T47D (cell line): Measurements from ENCODE around the gene FOSL1.

ENCODE experiments used
- DNase-seq, 2 experiments: peaks; one replicate each; pipeline versions ENCODE4 v3.0.0 to v3.0.0-alpha.2; 2011 to 2012; ENCODE audit warnings: low read depth in 1 of 2, low spot score in 1 of 2
- JUND ChIP-seq: IDR thresholded peaks from 2 replicates; pipeline ENCODE4 v1.6.1; 2012; ENCODE audit warnings: low read depth
- in situ Hi-C: cut with HindIII; loops from 2 replicates; pipeline ENCODE4 v1.10.0; 2016; ENCODE audit warnings: low sequenced_read_pairs, low pct_unique_long_range_greater_than_20kb

The FOSL1 gene

DNA sequence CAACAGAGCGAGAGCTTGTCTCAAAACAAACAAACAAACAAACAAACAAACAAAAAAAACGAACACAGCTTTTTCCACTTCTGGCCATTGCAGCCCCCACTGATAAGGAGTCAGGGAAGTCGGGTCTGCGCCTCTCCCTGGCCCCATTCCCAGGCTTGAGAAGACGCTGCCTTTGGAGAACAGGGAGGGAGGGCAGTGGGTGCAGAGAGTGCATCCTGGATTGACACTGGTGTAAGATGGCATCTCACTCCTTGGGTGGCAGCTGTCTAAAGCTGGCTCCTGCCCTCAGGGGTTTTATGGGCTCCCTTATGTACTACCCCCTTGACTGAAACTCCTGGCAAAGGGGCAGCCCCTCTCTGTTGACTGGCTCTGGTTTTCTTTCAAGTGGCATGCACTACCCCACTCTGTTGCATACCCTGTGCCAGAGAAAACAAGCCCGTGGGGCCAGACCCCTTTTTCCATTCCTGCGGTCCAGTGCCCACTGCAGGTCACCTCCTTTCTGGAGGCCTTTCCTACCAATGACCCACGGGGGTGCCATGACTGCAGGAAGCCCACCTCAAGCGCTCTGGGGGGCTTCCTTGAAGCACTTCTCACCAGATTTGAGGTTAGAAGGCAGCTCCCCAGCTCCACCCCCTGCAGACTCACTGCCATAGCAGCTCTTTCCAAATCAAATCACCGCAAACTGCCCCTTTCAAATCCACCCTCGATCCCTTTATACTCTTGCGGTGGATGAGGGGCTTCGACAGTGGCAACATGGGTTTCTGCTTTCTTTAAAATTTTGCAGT, 31.8 kb upstream of the FOSL1 start:
- TF ChIP-seq JUND = no peak
- no peak for DNase-seq
- in situ Hi-C loops = no loop called here

DNA sequence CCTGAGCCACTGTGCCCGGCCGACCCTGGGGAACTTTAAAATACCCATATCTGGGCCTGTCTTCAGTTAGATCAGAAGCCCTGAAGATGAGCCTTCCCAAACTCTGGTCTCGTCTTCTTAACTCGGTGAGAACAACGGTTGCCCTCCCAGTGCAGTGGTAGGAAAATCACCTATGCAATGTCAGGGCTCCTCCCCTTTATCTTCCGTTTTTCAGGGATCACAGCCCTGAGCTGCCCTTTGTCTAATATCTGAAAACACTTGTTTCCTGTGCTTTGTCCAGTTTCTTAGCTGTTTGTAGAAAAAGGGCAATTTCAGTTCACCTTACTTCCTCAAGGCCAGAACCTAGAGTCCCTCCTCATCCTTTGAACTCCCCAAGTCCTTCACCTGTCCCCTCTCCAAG, 28.5 kb upstream of the FOSL1 start:
- in situ Hi-C loops = no loop called here
- no peak for TF ChIP-seq JUND
- no peak for DNase-seq

DNA sequence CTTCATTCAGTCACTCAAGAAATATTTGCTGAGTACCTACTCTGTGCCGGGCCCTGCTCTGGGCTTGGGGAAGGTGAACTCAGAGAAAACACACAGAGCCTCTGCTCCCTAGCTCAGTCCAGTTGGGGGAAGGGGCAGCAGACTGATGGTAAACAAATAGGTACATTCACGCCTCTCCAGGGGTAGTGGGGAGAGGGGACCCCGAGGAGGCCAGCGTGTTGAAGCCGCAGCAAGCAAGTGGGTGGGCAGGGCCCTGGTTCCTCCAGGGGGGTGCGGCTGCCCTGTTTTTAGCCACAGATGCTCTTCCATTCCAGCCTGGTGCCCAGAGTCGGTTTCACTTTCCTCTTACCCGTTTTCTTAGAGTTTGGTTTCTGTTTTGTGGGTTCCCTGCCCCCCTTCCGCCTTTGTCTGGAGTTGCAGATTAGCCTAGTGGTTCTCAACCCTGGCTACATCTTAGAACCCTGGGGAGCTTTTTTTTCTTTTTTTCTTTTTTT, 27.8 kb upstream of the FOSL1 start:
- in situ Hi-C loops = no loop called here
- no peak for DNase-seq
- no peak for TF ChIP-seq JUND

DNA sequence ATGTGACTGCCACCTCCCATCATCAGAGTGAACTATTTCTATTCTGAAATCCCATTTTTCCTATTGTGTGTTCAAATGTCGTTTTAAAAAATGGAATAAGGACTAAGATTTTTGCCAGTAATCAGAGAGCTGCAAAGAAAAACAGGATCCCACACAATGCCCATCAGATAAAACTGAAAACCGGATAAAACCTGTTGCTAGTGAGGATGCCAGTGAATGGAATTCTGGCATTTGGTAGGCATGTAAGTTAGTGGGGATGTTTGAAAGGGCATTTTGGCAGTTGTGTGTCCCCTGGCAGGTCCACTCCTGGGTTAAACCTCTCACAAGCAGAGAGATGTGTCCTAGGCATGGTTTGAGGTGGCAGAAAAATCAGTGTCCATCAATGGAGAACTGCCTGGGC, 25.2 kb upstream of the FOSL1 start:
- in situ Hi-C loops = no loop called here
- peak; percentile 58 to 83 for DNase-seq
- TF ChIP-seq JUND = no peak

DNA sequence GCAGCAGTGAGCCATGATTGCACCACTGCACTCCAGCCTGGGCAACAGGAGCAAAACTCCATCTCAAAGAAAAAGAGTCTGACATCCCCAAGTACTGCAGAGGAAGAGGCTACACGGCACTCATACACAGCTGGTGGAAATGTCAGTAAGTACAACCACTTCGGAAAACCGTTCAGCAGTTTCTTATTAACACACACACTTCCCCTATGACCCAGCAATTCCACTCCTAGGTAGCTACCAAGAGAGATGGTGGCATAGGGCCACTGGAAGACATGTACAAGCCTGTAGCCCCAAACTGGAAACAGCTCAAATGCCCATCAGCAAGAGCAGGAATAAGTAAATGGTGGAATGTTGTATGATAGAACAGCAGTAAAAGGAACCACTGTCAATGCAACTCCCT, 22.4 kb upstream of the FOSL1 start:
- no peak for TF ChIP-seq JUND
- in situ Hi-C loops = no loop called here
- no peak for DNase-seq

DNA sequence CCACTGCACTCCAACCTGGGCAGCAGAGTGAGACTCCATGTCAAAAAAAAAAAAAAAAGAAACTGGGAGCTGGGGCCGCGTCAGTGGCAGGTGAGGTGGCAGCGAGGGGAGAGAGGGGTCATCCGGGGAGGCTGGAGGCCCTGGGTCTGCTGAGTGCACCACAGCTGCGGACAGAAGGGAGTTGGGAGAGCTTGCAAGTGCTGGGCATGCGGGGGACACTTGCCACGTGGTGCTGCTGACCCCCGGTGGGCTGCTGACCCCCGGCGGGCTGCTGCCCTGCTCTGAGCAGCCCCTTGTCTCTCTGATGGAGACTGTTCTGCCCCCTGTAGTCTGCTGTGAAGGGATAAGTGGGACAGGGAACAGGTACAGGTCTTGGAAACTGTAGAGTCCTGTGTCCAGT, 21.7 kb upstream of the FOSL1 start:
- no peak for TF ChIP-seq JUND
- in situ Hi-C loops = no loop called here
- no peak for DNase-seq

DNA sequence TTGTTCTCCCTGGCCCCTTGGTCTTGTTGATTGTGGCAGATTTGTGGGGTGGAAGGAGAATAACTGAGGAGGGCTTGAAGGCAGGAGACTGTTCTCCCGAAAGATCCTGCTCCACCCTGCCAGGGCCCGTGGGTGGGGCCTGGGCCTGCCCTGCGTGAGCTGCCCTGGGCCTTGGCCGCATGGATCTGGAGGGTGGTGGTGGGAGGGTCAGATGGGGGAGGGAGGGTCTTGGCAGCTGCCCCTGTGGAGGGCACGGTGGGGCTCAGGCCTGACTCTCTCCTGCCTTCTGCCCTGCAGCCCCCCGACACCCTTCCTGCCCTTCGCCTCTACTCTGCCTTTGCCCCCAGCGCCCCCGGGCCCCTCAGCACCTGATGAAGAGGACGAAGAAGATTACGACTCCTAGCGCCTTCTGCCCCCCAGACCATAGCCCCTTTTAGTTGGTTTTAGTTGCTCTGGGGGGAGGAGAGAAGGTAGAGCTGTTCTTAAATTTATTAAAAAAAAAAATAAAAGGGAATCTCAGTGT, 20.9 kb upstream of the FOSL1 start:
- TF ChIP-seq JUND = no peak
- DNase-seq = no peak
- in situ Hi-C loops = no loop called here

DNA sequence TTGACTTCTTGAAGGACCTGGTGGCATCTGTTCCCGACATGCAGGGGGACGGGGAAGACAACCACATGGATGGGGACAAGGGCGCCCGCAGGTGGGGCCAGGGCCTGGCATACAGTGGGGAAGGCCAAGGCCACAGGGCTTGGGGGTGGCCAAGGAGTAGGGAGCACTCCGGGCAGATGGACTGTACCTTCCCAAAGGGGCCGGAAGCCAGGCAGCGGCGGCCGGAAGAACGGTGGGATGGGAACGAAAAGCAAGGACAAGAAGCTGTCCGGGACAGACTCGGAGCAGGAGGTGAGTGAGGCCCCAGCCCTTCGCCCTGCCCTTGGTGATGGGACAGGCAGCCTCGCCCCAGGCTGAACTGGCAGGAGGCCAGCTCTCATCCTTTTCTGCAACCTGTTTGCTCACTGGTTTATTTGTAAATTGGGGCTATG, 20.2 kb upstream of the FOSL1 start:
- no peak for TF ChIP-seq JUND
- DNase-seq = no peak
- in situ Hi-C loops = no loop called here

DNA sequence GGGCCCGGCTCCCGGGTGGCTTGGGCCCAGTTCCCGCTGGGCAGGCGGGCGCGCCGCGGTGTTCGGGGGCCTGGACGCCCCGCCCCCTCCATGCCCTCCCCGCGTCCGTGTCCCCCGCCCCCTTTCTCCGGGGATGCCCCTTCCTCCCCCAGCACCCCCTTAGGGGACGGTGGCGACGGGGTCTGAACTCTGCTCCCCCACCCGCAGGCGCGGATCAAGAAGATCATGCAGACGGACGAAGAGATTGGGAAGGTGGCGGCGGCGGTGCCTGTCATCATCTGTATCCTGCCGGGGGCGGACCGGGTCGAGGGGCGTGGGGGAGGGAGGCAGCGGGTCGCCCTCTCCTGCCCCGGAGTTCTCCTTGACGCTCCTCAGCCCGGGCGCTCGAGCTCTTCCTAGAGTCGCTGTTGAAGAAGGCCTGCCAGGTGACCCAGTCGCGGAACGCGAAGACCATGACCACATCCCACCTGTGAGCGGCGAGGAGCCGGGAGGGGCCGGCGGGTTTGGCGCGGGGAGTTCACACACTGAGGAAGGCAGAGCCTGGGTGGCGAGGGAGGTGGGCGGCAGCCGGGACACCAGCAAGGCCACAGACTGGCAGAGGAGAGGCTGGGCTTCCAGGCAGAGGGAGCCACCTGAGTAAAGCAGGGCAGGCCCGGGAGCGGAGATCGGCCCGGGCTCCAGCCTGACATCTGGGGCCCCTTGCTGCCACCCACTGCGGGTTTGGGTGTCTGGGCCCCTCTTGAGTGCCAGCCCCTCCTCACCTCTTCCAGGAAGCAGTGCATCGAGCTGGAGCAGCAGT, 19.6 kb upstream of the FOSL1 start:
- no peak for TF ChIP-seq JUND
- in situ Hi-C loops = no loop called here
- peak in 1 of 2 experiments; percentile 38 for DNase-seq

DNA sequence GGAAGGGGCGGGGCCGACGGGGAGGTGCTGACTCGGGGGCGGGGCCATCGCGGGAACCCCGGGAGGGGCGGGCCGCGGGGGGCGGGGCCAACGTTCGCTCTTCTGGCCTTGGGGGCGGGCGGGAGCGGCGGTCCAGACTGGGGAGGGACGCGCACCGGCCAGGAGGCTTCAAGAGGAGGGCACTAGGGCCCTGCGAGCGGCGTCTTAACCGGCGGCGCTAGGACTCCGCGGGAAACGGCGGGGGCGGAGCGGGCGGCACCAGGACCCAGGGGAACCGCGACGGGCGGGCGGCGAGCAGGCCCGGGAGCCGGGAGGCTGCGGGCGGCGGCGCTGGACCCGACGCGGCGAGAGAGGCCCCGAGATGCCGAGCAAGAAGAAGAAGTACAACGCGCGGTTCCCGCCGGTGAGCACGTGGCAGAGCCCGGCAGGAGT, 19.0 kb upstream of the FOSL1 start, which contains the start of gene DRAP1:
TSS of gene DRAP1 (plus strand) at position 286 of the 432 bp plus-strand sequence. CDS start at position 362, 76 bp downstream.
- in situ Hi-C loops = no loop called here
- peak; percentile 97 to 99 for DNase-seq
- TF ChIP-seq JUND = no peak

DNA sequence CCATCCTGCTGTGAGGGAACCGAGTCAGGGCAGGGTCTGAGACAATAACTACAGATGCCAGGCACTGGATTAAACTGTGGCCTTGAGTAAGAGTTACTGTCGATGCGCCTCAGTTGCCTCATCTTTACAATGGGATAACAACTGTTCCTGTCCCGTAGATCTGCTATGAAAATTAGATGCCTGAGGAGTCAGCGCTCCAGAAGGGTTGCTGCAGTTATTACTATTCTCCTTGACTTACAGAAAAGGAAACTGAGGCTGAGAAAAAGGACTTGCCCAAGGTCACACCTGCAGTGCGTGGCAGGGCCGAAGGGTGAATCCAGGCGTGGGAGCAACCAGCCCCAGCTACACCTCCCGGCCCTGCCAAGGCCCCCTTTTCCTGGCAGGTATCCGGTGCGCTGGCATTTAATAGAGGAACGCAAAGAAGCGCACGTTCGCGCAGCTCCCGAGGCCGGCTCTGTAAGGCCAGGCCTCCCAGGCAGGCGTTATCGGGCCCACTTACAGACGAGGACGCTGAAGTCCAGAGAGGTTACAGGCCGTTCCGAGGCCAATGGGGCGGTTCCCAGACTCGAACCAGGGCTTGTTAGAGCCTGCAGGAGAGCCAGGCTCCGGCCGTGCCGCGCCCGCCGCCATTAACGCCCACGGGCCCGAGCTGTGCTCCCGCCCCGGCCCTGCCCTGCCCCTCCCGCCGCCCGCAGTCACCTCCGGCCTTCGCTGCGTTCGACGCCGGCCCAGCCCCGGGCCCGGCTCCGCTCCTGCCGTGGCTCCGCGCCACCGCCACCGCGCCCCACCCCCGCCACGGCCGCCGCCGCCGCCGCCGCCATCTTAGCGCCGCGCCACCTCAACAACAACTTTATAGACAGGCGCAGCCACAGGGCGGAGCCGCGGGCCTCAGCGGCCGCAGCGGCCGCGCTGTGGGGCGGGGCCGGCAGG, 18.3 kb upstream of the FOSL1 start, which contains the start of gene C11orf68:
TSS of gene C11orf68 (minus strand) at position 852 of the 930 bp plus-strand sequence. CDS start at position 821, 31 bp downstream.
- in situ Hi-C loops = no loop called here
- DNase-seq = no peak
- no peak for TF ChIP-seq JUND
